ENCODE measurements around the gene ANKRD24.
A peak's percentile ranks its signal among the peaks of the same experiment; 100 is the strongest.
"Not testable (repeated sequence)": the region's sequence is repeated elsewhere in the genome, so short reads cannot be mapped to it uniquely, and the experiment has no call there.

Gene ANKRD24

DNA sequence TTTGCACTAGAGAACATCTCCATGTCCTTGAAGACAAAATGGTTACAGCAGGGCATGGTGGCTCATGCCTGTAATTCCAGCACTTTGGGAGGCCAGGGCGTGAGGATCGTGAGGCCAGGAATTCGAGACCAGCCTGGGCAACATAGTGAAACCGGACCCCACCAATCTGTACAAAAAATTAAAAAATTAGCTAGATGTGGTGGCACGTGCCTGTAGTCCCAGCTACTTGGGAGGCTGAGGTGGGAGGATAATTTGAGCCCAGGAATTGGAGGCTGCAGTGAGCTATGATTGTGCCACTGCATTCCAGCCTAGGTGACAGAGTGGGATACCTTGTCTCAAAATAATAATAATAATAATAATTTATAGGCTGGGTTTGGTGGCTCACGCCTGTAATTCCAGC lies 47.7 kb downstream of the ANKRD24 start:
- DNase-seq (ENCODE audit: low spot score), result not testable (repeated sequence)

DNA sequence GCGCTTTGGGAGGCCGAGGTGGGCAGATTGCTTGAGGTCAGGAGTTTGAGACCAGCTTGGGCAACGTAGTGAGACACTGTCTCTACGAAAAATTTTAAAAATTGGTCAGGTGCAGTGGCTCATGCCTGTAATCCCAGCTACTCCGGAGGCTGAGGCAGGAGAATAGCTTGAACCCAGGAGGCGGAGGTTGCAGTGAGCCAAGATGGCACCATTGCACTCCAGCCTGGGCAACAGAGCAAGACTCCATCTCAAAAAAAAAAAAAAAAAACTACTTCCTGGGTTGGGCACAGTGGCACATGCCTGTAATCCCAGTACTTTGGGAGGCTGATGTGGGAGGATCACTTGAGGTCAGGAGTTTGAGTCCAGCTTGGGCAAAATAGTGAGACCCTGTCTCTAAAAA lies 49.0 kb downstream of the ANKRD24 start:
- DNase-seq (ENCODE audit: low spot score), result not testable (repeated sequence)

- DNase-seq (ENCODE audit: low spot score), result not testable (repeated sequence)
Measured at GRCh38 chr19:4232139-4232538, 49.6 kb downstream of the ANKRD24 start.

- no peak for DNase-seq (ENCODE audit: low spot score)
Measured at GRCh38 chr19:4232614-4233281, 50.3 kb downstream of the ANKRD24 start.

DNA sequence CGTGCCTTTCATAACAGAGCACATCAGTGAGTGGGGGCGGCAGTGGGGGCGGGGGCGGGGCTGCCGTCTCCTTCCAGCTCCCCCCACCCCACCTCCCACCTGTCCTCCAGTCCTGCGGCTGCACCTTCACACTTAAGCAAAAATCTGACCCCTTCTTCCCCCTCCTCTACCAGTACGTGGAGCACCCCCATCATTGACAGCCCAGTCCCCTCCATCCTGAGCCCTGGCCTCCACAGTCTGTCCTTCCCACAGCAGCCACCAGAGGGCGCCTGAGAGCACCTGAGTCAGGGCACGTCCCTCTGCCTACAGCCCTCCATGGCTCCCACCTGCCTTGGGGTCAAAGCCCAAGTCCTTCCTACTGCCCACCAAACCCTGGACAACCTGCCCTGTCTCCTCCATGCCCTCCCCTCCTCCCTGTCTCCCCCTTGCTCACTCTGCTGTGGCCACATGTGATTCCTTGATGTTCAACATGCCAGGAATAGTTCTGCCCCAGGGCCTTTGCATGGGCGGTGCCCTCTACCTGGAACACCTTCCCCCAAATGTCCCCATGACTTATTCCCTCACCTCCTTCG lies 50.9 kb downstream of the ANKRD24 start:
- DNase-seq (ENCODE audit: low spot score), result peak; percentile 69

GRCh38 chr19:4234142-4234861 lies 51.8 kb downstream of the ANKRD24 start:
- DNase-seq (ENCODE audit: low spot score), result no peak

GRCh38 chr19:4234862-4235201 lies 52.3 kb downstream of the ANKRD24 start:
- no peak for DNase-seq (ENCODE audit: low spot score)

DNA sequence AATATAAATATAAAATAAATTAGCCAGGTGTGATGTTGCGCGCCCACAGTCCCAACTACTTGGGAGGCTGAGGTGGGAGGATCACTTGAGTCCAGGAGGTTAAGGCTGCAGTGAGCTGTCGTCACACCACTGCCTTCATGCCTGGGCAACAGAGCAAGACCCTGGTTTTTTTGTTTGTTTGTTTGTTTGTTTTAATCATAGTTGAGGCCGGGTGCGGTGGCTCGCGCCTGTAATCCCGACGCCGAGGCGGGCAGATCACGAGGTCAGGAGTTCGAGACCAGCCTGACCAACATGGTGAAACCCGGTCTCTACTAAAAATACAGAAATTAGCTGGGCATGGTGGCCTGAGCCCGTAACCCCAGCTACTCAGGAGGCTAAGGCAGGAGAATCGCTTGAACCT lies 55.0 kb downstream of the ANKRD24 start:
- not testable (repeated sequence) for DNase-seq (ENCODE audit: low spot score)

GRCh38 chr19:4238831-4239230 lies 56.3 kb downstream of the ANKRD24 start:
- no peak for DNase-seq (ENCODE audit: low spot score)

DNA sequence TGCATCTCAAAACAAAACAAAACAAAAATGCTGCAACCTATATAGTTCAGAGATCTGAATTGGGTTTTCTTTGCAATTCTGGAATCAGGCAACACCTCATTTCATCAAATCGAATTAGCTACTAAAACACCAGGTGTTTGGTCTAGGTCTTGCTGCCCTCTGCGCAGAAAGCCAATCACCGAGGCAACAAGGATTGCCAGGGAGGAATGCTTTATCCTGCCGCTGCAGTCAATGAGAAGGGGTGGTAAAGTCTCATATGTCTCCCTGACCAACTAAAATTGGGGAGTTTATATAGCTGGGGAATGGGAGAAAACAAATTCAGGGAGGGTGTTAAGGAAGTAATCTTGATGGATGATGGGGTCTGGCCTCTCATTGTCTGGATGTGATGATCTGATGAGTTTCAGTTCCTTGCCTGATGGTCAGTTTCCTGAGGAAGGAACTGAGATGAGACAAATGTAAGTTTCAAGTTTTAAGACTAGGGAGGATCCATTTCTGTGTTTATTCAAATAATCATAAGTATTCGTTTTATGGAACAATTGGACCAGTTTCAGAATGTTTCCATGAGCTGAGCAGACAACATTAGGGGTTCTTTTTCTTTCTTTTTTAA lies 59.4 kb downstream of the ANKRD24 start:
- no peak for DNase-seq (ENCODE audit: low spot score)

- not testable (repeated sequence) for DNase-seq (ENCODE audit: low spot score)
Measured at GRCh38 chr19:4245938-4246337, 63.4 kb downstream of the ANKRD24 start.

- DNase-seq (ENCODE audit: low spot score), result peak; percentile 99
Measured at GRCh38 chr19:4246767-4247593, 64.5 kb downstream of the ANKRD24 start, which contains the start of gene YJU2. YJU2 (plus strand) TSS chr19:4247080; CDS start chr19:4247147, 67 bp downstream.

DNA sequence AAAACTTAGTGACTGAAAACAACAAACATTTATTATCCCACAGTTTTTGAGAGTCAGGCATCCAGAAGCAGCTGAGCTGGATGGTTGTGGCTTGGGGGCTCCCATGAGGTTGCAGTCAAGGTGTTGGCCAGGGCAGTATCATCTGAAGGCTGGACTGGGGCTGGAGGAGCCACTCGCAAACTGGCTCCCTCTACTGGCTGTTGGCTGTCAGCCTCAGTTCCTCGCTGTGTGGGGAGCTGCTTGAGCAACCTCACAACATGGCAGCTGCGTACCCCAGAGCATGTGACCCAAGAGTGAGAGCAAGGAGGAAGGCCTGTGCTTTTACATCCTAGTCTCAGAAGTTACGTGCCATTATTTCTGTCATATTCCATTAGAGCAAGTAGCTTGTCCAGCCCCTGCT lies 74.1 kb downstream of the ANKRD24 start:
- DNase-seq (ENCODE audit: low spot score), result no peak

DNA sequence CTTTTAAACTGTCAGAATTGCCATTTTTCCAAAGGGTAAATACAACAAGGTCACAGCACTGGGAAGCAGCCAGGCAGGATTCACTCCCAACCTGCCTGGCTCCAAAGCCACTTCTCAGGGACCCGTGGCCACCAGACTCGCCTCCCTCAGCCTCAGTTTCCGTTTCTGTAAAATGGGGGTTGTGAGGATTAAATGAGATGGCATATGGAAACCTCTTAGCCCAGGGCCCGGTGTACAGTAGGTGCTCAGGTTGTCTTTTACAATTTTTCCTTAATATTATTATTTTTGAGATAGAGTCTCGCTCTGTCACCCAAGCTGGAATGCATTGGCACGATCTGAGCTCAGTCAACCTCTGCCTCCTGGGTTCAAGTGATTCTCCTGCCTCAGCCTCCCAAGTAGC lies 74.5 kb downstream of the ANKRD24 start:
- no peak for DNase-seq (ENCODE audit: low spot score)

- DNase-seq (ENCODE audit: low spot score), result no peak
Measured at GRCh38 chr19:4258181-4258580, 75.7 kb downstream of the ANKRD24 start.

DNA sequence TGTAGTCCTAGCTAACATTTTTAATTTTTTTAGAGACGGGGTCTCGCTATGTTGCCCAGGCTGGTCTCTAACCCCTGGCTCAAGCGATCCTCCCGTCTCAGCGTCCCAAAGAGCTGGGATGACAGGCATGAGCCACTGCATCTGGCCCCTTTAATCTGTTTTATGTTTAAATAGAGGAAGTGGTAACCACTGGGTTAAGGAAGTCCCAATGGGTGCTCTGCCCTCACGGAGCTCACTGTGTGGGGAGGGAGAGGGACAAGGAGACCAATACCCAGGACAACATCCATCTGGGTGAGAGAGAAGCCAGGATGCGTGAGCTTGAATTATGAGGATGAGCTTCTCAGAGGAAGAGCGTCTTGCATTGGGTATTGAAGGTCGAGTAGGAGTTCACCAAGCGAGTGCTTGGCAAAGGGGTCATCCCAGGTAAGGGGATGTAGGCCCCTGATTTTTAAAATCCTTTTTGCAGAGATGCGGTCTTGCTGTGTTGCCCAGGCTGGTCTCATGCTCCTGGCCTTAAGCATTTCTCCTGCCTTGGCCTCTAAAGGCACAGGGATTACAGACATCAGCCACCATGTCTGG lies 78.2 kb downstream of the ANKRD24 start:
- no peak for DNase-seq (ENCODE audit: low spot score)

DNA sequence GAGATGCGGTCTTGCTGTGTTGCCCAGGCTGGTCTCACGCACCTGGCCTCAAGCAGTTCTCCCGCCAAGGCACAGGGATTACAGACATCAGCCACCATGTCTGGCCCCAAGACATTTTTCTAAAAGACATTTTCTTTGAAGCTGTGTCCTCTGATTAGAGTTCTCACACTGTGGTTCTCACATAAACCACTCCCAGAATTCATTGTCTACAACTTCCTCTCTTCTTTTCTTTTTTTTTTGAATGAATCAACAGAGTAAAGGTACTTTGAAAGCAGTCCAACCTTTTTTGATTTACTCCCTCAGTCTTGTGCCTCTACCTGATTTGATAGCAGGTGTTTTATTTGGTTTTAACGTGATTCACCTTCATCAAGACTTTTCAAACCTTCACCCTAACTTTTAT lies 82.3 kb downstream of the ANKRD24 start:
- DNase-seq (ENCODE audit: low spot score), result no peak

DNA sequence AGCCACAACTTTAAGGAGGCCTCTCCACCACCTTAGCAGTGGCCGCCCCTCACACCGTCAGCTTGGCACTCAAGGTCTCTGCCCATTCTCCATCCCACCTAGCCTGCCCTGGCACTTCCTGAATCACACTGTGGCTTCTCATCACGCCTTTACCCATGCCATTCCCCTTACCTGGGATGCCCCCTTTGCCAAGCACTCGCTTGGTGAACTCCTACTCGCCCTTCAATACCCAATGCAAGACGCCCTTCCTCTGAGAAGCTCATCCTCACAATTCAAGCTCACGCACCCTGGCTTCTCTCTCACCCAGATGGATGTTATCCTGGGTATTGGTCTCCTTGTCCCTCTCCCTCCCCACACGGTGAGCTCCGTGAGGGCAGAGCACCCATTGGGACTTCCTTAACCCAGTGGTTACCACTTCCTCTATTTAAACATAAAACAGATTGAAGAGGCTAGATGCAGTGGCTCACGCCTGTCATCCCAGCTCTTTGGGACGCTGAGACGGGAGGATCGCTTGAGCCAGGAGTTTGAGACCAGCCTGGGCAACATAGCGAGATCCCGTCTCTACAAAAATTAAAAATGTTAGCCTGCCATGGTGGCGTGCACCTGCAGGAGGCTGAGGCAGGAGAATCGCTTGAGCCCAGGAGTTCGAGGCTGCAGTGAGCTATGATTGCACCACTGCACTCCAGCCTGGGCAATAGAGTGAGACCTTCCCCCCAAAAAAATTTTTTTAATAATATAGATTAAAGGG lies 83.9 kb downstream of the ANKRD24 start:
- no peak for DNase-seq (ENCODE audit: low spot score)

DNA sequence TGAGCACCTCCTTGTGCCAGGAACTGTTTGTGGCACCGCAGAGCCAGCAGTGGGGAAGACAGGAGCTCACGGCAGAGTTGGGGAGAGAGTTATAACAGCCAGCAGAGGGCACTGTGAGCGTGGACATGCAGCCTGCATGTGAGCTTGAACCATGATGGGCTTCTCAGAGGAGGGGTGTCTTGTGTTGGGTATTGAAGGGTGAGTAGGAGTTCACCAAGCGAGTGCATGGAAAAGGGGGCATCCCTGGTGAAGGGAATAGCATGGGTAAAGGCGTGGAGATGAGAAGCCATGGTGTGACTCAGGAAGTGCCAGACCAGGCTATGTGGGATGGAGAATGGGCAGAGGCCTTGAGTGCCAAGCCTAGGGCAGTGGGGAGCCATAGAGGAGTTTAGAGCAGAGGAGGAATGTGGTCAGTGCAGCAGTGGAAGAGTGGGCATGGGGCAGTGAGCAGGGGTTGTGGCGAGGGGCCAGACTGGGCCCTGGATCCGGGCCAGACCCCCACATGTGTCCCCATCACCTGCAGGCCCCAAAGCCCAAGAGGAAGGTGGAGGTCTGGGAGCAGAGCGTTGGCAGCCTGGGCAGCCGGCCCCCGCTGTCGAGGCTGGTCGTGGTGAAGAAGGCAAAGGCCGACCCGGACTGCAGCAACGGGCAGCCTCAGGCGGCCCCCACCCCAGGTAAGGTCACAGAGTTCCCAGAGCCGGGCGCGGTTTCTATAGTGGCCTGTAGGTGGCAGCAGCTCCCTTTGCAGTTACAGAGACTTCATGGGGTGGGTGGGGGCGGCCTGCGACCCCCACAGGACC lies 84.8 kb downstream of the ANKRD24 start:
- DNase-seq (ENCODE audit: low spot score), result peak; percentile 73

Measured in hematopoietic multipotent progenitor cell treated with erythropoietin and hydrocortisone succinate and interleukin-3 and kit ligand, for 15 days (in vitro differentiated cells).